Right atrium auricular region (tissue), 2 donors: ENCODE data around the gene NUS1. TPM values are rescaled to one million over a fixed set of nuclear protein-coding genes. Genes with fewer than 3 reads are reported as not detected.
A peak's percentile ranks its signal among the peaks of the same experiment; 100 is the strongest.

Experiments used
- DNase-seq: peaks from one replicate; pipeline ENCODE4 v3.0.0-alpha.2; 2019; ENCODE audit warnings: low spot score
- H3K27ac ChIP-seq, 2 donors: fragments of 200-600 bp; sonication (generic); 1 replicate in 1 of 2; 2 replicates in 1 of 2; pipeline ENCODE4 v1.5.1; 2016 to 2019
- H3K27me3 ChIP-seq, 2 donors: fragments of 200-600 bp; sonication (generic); one replicate each; pipeline versions ENCODE4 v1.5.1 to v1.6.0; 2017 to 2019
- H3K36me3 ChIP-seq: fragments of 200-600 bp; sonication (generic); one replicate; pipeline ENCODE4 v1.5.1; 2016
- H3K4me1 ChIP-seq, 2 donors: fragments of 200-600 bp; sonication (generic); one replicate each; pipeline versions ENCODE4 v1.5.1 to v1.6.0; 2017 to 2019
- H3K4me3 ChIP-seq, 2 donors: fragments of 200-600 bp; sonication (generic); 1 replicate in 1 of 2; 2 replicates in 1 of 2; pipeline ENCODE4 v1.5.1; 2017 to 2019; ENCODE audit warnings: mild to moderate bottlenecking in 1 of 2, moderate library complexity in 1 of 2
- H3K9me3 ChIP-seq, 2 donors: fragments of 200-600 bp; sonication (generic); one replicate each; pipeline ENCODE4 v1.5.1; 2019
- CTCF ChIP-seq, 2 donors: fragments of 200-600 bp; sonication (generic); IDR thresholded peaks; one replicate each; pipeline ENCODE4 v1.5.1; 2019; ENCODE audit warnings: antibody characterized with exemption in 2 of 2
- total RNA-seq, 2 donors: library from RNA; depleted of rRNA; stranded (reverse); fragments of >200 nt; gene quantifications; one replicate each; pipeline ENCODE4 v1.1.0, GENCODE V29; 2016

NUS1 gene
- total RNA-seq, 2 donors from 2014 or later: 10.8 to 15.5 TPM

GRCh38 chr6:117676577-117677218 is 1.4 kb downstream of the NUS1 start:
- Histone ChIP-seq H3K36me3 (no peaks in the 10 kb centered on the region), H3K9me3 (no peaks in the 10 kb centered on the region), H3K27ac (peak overlapping the region in 1 of 2 donors; percentile 81), H3K4me1 (peaks cover 0 to 45% of the 10 kb centered on the region in 2 donors), H3K4me3 (peak overlapping the region; percentile 71 to 77), H3K27me3 (no peaks in the 10 kb centered on the region)
- no peak for DNase-seq
- TF ChIP-seq CTCF (IDR thresholded peaks at IDR 0.05): no peak

GRCh38 chr6:117677553-117678141 is 2.4 kb downstream of the NUS1 start:
- Histone ChIP-seq H3K36me3 (no peaks in the 10 kb centered on the region), H3K27ac (no peak overlapping the region), H3K27me3 (no peaks in the 10 kb centered on the region), H3K4me1 (peaks cover 0 to 45% of the 10 kb centered on the region in 2 donors), H3K9me3 (no peaks in the 10 kb centered on the region), H3K4me3 (no peak overlapping the region)
- no peak for TF ChIP-seq CTCF (IDR thresholded peaks at IDR 0.05)
- no peak for DNase-seq

- H3K9me3 ChIP-seq: no peaks in the 10 kb centered on the region
- H3K36me3 ChIP-seq: no peaks in the 10 kb centered on the region
- H3K4me1 ChIP-seq: peaks cover 0 to 41% of the 10 kb centered on the region in 2 donors
- H3K27ac ChIP-seq: no peak overlapping the region
- TF ChIP-seq CTCF (IDR thresholded peaks at IDR 0.05): no peak
- no peak overlapping the region for H3K4me3 ChIP-seq
- H3K27me3 ChIP-seq: no peaks in the 10 kb centered on the region
- no peak for DNase-seq
These were observed 6.0 kb downstream of the NUS1 start for GRCh38 chr6:117681162-117681741.

- Histone ChIP-seq H3K27ac (no peak overlapping the region), H3K27me3 (no peaks in the 10 kb centered on the region), H3K36me3 (no peaks in the 10 kb centered on the region), H3K4me3 (no peak overlapping the region), H3K4me1 (peaks cover 0 to 20% of the 10 kb centered on the region in 2 donors), H3K9me3 (no peaks in the 10 kb centered on the region)
- DNase-seq: no peak
- TF ChIP-seq CTCF (IDR thresholded peaks at IDR 0.05): no peak
These were observed 9.5 kb downstream of the NUS1 start for GRCh38 chr6:117684749-117685148.

- no peak overlapping the region for H3K4me3 ChIP-seq
- H3K27me3 ChIP-seq: no peaks in the 10 kb centered on the region
- H3K36me3 ChIP-seq: no peaks in the 10 kb centered on the region
- no peak overlapping the region for H3K27ac ChIP-seq
- peaks cover 0 to 20% of the 10 kb centered on the region in 2 donors for H3K4me1 ChIP-seq
- no peak for TF ChIP-seq CTCF (IDR thresholded peaks at IDR 0.05)
- no peaks in the 10 kb centered on the region for H3K9me3 ChIP-seq
- DNase-seq: no peak
These were observed 10.1 kb downstream of the NUS1 start for GRCh38 chr6:117685359-117685758.
